ENCODE measurements around the gene MRPL12.
A peak's percentile ranks its signal among the peaks of the same experiment; 100 is the strongest.

The MRPL12 gene

GRCh38 chr17:81683584-81684441 lies 19.4 kb upstream of the MRPL12 start, which contains the start of the genes ARL16 and HGS:
ARL16 (minus strand) TSS chr17:81683797; CDS start chr17:81683753, 44 bp downstream.
HGS (plus strand) TSS chr17:81684011; CDS start chr17:81684067, 56 bp downstream.
- TF ChIP-seq TAF1 (IDR thresholded peaks at IDR 0.05; ENCODE audit: borderline replicate concordance, low read depth, low read length), result peak; percentile 20; the same call in 1 of the 2 replicates
- TF ChIP-seq POLR2AphosphoS5 (IDR thresholded peaks at IDR 0.05; ENCODE audit: low read depth, low read length), result no peak; the same call in 1 of the 2 replicates
- TF ChIP-seq POLR2A (IDR thresholded peaks at IDR 0.05; ENCODE audit: low read depth, low read length), result peak; percentile 72; the same call in 1 of the 2 replicates
- DNase-seq (ENCODE audit: insufficient read length) (peak; percentile 100), FAIRE-seq (peak; percentile 97)

GRCh38 chr17:81684442-81684911 lies 18.7 kb upstream of the MRPL12 start:
- TF ChIP-seq POLR2A (IDR thresholded peaks at IDR 0.05; ENCODE audit: low read depth, low read length) (no peak), POLR2AphosphoS5 (IDR thresholded peaks at IDR 0.05; ENCODE audit: low read depth, low read length) (no peak), TAF1 (IDR thresholded peaks at IDR 0.05; ENCODE audit: borderline replicate concordance, low read depth, low read length) (no peak)
- peak; percentile 41 for DNase-seq (ENCODE audit: insufficient read length)
- FAIRE-seq, result no peak

- peak; percentile 23 for DNase-seq (ENCODE audit: insufficient read length)
- FAIRE-seq, result no peak
- no peak for TF ChIP-seq TAF1 (IDR thresholded peaks at IDR 0.05; ENCODE audit: borderline replicate concordance, low read depth, low read length)
- no peak for TF ChIP-seq POLR2AphosphoS5 (IDR thresholded peaks at IDR 0.05; ENCODE audit: low read depth, low read length)
- no peak for TF ChIP-seq POLR2A (IDR thresholded peaks at IDR 0.05; ENCODE audit: low read depth, low read length)
Observed at GRCh38 chr17:81685108-81685507, 18.1 kb upstream of the MRPL12 start.

GRCh38 chr17:81686614-81687013 lies 16.6 kb upstream of the MRPL12 start:
- DNase-seq (ENCODE audit: insufficient read length), result no peak
- no peak for FAIRE-seq
- no peak for TF ChIP-seq POLR2A (IDR thresholded peaks at IDR 0.05; ENCODE audit: low read depth, low read length)
- no peak for TF ChIP-seq POLR2AphosphoS5 (IDR thresholded peaks at IDR 0.05; ENCODE audit: low read depth, low read length)
- TF ChIP-seq TAF1 (IDR thresholded peaks at IDR 0.05; ENCODE audit: borderline replicate concordance, low read depth, low read length), result no peak

- no peak for TF ChIP-seq POLR2A (IDR thresholded peaks at IDR 0.05; ENCODE audit: low read depth, low read length)
- no peak for TF ChIP-seq TAF1 (IDR thresholded peaks at IDR 0.05; ENCODE audit: borderline replicate concordance, low read depth, low read length)
- DNase-seq (ENCODE audit: insufficient read length) (no peak), FAIRE-seq (no peak)
Observed at GRCh38 chr17:81687770-81688541, 15.2 kb upstream of the MRPL12 start.

- TF ChIP-seq TAF1 (IDR thresholded peaks at IDR 0.05; ENCODE audit: borderline replicate concordance, low read depth, low read length) (no peak), POLR2AphosphoS5 (IDR thresholded peaks at IDR 0.05; ENCODE audit: low read depth, low read length) (no peak), POLR2A (IDR thresholded peaks at IDR 0.05; ENCODE audit: low read depth, low read length) (no peak)
- no peak for DNase-seq (ENCODE audit: insufficient read length)
- no peak for FAIRE-seq
Observed at GRCh38 chr17:81688616-81689015, 14.6 kb upstream of the MRPL12 start.

GRCh38 chr17:81690066-81690465 lies 13.1 kb upstream of the MRPL12 start:
- TF ChIP-seq POLR2AphosphoS5 (IDR thresholded peaks at IDR 0.05; ENCODE audit: low read depth, low read length) (no peak), TAF1 (IDR thresholded peaks at IDR 0.05; ENCODE audit: borderline replicate concordance, low read depth, low read length) (no peak), POLR2A (IDR thresholded peaks at IDR 0.05; ENCODE audit: low read depth, low read length) (no peak)
- FAIRE-seq (no peak), DNase-seq (ENCODE audit: insufficient read length) (no peak)

GRCh38 chr17:81690549-81690948 lies 12.6 kb upstream of the MRPL12 start:
- no peak for TF ChIP-seq TAF1 (IDR thresholded peaks at IDR 0.05; ENCODE audit: borderline replicate concordance, low read depth, low read length)
- FAIRE-seq (no peak), DNase-seq (ENCODE audit: insufficient read length) (no peak)

GRCh38 chr17:81691196-81691595 lies 12.0 kb upstream of the MRPL12 start:
- DNase-seq (ENCODE audit: insufficient read length), result no peak
- TF ChIP-seq POLR2AphosphoS5 (IDR thresholded peaks at IDR 0.05; ENCODE audit: low read depth, low read length), result no peak
- TF ChIP-seq POLR2A (IDR thresholded peaks at IDR 0.05; ENCODE audit: low read depth, low read length), result no peak
- TF ChIP-seq TAF1 (IDR thresholded peaks at IDR 0.05; ENCODE audit: borderline replicate concordance, low read depth, low read length), result no peak
- FAIRE-seq, result no peak

- TF ChIP-seq TAF1 (IDR thresholded peaks at IDR 0.05; ENCODE audit: borderline replicate concordance, low read depth, low read length), result no peak
- TF ChIP-seq POLR2A (IDR thresholded peaks at IDR 0.05; ENCODE audit: low read depth, low read length), result no peak
- TF ChIP-seq POLR2AphosphoS5 (IDR thresholded peaks at IDR 0.05; ENCODE audit: low read depth, low read length), result no peak
- no peak for DNase-seq (ENCODE audit: insufficient read length)
- FAIRE-seq, result no peak
Observed at GRCh38 chr17:81691608-81692007, 11.6 kb upstream of the MRPL12 start.

GRCh38 chr17:81693509-81694210 lies 9.5 kb upstream of the MRPL12 start:
- no peak for TF ChIP-seq TAF1 (IDR thresholded peaks at IDR 0.05; ENCODE audit: borderline replicate concordance, low read depth, low read length)
- TF ChIP-seq POLR2A (IDR thresholded peaks at IDR 0.05; ENCODE audit: low read depth, low read length), result no peak
- DNase-seq (ENCODE audit: insufficient read length), result no peak
- no peak for FAIRE-seq
